Measurements from ENCODE around the gene GMIP. TPM values are rescaled to one million over a fixed set of nuclear protein-coding genes. Genes with fewer than 3 reads are reported as not detected.

Gene GMIP
- total and polyA plus RNA-seq, 2 experiments from 2014 or later, result 5.1 to 22.1 TPM

DNA sequence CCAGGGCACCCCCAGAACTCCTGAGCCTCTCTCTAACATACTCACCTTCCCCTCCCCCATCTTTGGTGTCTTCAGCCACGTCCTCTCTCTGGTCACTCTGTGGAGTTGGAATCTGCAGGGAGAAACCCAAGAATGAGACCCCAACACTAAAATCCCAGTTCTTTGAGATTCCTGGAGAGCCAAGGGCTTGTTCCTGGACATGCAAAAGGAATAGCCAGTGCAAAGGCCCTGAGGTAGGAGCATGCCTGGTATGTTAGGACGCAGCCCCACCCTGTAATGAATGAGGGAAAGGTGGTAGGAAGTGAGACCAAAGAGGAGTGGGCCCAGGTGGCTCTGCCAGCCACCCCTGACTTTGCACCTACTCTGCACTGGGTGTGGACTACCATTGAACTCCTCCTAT lies 13.0 kb downstream of the GMIP start (continued):
- TF ChIP-seq, protein P1, sequence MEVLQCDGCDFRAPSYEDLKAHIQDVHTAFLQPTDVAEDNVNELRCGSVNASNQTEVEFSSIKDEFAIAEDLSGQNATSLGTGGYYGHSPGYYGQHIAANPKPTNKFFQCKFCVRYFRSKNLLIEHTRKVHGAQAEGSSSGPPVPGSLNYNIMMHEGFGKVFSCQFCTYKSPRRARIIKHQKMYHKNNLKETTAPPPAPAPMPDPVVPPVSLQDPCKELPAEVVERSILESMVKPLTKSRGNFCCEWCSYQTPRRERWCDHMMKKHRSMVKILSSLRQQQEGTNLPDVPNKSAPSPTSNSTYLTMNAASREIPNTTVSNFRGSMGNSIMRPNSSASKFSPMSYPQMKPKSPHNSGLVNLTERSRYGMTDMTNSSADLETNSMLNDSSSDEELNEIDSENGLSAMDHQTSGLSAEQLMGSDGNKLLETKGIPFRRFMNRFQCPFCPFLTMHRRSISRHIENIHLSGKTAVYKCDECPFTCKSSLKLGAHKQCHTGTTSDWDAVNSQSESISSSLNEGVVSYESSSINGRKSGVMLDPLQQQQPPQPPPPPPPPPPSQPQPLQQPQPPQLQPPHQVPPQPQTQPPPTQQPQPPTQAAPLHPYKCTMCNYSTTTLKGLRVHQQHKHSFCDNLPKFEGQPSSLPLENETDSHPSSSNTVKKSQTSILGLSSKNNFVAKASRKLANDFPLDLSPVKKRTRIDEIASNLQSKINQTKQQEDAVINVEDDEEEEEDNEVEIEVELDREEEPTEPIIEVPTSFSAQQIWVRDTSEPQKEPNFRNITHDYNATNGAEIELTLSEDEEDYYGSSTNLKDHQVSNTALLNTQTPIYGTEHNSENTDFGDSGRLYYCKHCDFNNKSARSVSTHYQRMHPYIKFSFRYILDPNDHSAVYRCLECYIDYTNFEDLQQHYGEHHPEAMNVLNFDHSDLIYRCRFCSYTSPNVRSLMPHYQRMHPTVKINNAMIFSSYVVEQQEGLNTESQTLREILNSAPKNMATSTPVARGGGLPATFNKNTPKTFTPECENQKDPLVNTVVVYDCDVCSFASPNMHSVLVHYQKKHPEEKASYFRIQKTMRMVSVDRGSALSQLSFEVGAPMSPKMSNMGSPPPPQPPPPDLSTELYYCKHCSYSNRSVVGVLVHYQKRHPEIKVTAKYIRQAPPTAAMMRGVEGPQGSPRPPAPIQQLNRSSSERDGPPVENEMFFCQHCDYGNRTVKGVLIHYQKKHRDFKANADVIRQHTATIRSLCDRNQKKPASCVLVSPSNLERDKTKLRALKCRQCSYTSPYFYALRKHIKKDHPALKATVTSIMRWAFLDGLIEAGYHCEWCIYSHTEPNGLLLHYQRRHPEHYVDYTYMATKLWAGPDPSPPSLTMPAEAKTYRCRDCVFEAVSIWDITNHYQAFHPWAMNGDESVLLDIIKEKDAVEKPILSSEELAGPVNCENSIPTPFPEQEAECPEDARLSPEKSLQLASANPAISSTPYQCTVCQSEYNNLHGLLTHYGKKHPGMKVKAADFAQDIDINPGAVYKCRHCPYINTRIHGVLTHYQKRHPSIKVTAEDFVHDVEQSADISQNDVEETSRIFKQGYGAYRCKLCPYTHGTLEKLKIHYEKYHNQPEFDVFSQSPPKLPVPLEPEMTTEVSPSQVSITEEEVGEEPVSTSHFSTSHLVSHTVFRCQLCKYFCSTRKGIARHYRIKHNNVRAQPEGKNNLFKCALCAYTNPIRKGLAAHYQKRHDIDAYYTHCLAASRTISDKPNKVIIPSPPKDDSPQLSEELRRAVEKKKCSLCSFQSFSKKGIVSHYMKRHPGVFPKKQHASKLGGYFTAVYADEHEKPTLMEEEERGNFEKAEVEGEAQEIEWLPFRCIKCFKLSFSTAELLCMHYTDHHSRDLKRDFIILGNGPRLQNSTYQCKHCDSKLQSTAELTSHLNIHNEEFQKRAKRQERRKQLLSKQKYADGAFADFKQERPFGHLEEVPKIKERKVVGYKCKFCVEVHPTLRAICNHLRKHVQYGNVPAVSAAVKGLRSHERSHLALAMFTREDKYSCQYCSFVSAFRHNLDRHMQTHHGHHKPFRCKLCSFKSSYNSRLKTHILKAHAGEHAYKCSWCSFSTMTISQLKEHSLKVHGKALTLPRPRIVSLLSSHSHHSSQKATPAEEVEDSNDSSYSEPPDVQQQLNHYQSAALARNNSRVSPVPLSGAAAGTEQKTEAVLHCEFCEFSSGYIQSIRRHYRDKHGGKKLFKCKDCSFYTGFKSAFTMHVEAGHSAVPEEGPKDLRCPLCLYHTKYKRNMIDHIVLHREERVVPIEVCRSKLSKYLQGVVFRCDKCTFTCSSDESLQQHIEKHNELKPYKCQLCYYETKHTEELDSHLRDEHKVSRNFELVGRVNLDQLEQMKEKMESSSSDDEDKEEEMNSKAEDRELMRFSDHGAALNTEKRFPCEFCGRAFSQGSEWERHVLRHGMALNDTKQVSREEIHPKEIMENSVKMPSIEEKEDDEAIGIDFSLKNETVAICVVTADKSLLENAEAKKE (CRISPR knock-in tag; IDR thresholded peaks at IDR 0.05), result no peak
- TF ChIP-seq CREB1 (CRISPR knock-in tag; IDR thresholded peaks at IDR 0.05; ENCODE audit: low read depth), result no peak
- TF ChIP-seq JUNB (IDR thresholded peaks at IDR 0.05; ENCODE audit: unreplicated experiment), result no peak
- TF ChIP-seq ZNF331 (CRISPR knock-in tag; IDR thresholded peaks at IDR 0.05; ENCODE audit: low read depth), result no peak

GRCh38 chr19:19630062-19630414 lies 13.4 kb downstream of the GMIP start:
- Histone ChIP-seq H3K4me3 (no peak overlapping the region), H3K36me3 (ENCODE audit: insufficient read depth) (no peaks in the 10 kb centered on the region; the same call in 1 of the 2 replicates), H3K27ac (ENCODE audit: low read depth) (no peak overlapping the region), H3K4me2 (no peak overlapping the region), H3K4me1 (ENCODE audit: insufficient read depth) (peaks cover 3% of the 10 kb centered on the region), H3F3A (replicated peaks; ENCODE audit: low read depth) (0 out of 2 replicates have a peak, but pooled peaks cover 4% of the 10 kb centered on the region), H3K27me3 (ENCODE audit: insufficient read depth) (no peaks in the 10 kb centered on the region), H2AFZ (no peak overlapping the region), H4K20me1 (replicated peaks; ENCODE audit: insufficient read depth) (no peaks in the 10 kb centered on the region), H3K79me2 (replicated peaks; ENCODE audit: insufficient read depth) (peaks cover 21% of the 10 kb centered on the region), H3K9me2 (ENCODE audit: insufficient read depth) (no peaks in the 10 kb centered on the region)
- H3K4me3 Mint-ChIP-seq, result no peak overlapping the region
- no peak for ATAC-seq
- H3K36me3 Mint-ChIP-seq (ENCODE audit: low read depth), result peaks cover 27% of the 10 kb centered on the region
- H3K27ac Mint-ChIP-seq, result no peak overlapping the region
- peaks cover 19% of the 10 kb centered on the region for H3K27me3 Mint-ChIP-seq (ENCODE audit: insufficient read depth, low read depth, poor library complexity)
- H3K4me1 Mint-ChIP-seq, result peaks cover 17% of the 10 kb centered on the region
- no peaks in the 10 kb centered on the region; the same call in 2 of the 3 replicates for H3K9me3 Mint-ChIP-seq
- DNase-seq (ENCODE audit: low spot score), result no peak
- TF ChIP-seq EZH2 (IDR thresholded peaks at IDR 0.05; ENCODE audit: low read depth, unreplicated experiment), result no peak
- TF ChIP-seq, protein P1 (CRISPR knock-in tag; IDR thresholded peaks at IDR 0.05), result no peak
- TF ChIP-seq JUNB (IDR thresholded peaks at IDR 0.05; ENCODE audit: unreplicated experiment), result no peak
- TF ChIP-seq CREB1 (CRISPR knock-in tag; IDR thresholded peaks at IDR 0.05; ENCODE audit: low read depth), result no peak
- no peak for TF ChIP-seq NANOG (IDR thresholded peaks at IDR 0.05; ENCODE audit: borderline replicate concordance)
- TF ChIP-seq STAT1 (IDR thresholded peaks at IDR 0.05; ENCODE audit: unreplicated experiment), result no peak
- TF ChIP-seq POLR2AphosphoS5 (IDR thresholded peaks at IDR 0.05; ENCODE audit: low read depth), result no peak
- no peak for TF ChIP-seq EZH2phosphoT487 (IDR thresholded peaks at IDR 0.05; ENCODE audit: unreplicated experiment)

Data from GM23338 (cell line).